ENCODE results near the gene ARHGAP6. TPM values are rescaled to one million over a fixed set of nuclear protein-coding genes. Genes with fewer than 3 reads are reported as not detected.
"Not testable (repeated sequence)": the region's sequence is repeated elsewhere in the genome, so short reads cannot be mapped to it uniquely, and the experiment has no call there.

ARHGAP6 gene
- total RNA-seq, 3 donors from 2014 or later: 10.1 to 32.6 (median 14.7) TPM

DNA sequence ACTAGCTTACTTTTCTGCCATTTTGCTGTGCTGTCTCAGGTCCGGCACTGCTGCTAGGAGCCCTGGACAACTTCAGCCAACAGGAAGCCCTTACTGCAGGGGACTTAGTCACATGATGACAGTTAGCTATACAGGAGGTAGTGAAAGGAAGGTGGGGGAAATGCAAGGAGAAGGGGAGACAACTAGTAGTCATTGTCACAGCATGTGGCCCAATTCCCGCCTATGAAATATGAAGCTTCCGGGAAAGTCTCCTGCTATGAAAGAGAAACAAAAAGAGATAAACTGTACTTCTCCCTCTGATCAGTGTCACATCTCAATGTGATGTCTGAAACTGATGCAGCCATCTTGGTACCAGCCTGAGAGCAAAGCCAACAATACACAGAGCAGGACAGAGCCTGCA, 300.9 kb downstream of the ARHGAP6 start:
- intact Hi-C loops (cut with DNase I; ENCODE audit: low total_unique reads): no loop called here
- H3K4me1 ChIP-seq: no peaks in the 10 kb centered on the region
- H3K4me3 ChIP-seq: no peak overlapping the region
- no peaks in the 10 kb centered on the region for H3K9me3 ChIP-seq
- TF ChIP-seq POLR2AphosphoS5 (IDR thresholded peaks at IDR 0.05) (no peak), POLR2A (IDR thresholded peaks at IDR 0.05) (no peak)
- TF ChIP-seq, protein P1, sequence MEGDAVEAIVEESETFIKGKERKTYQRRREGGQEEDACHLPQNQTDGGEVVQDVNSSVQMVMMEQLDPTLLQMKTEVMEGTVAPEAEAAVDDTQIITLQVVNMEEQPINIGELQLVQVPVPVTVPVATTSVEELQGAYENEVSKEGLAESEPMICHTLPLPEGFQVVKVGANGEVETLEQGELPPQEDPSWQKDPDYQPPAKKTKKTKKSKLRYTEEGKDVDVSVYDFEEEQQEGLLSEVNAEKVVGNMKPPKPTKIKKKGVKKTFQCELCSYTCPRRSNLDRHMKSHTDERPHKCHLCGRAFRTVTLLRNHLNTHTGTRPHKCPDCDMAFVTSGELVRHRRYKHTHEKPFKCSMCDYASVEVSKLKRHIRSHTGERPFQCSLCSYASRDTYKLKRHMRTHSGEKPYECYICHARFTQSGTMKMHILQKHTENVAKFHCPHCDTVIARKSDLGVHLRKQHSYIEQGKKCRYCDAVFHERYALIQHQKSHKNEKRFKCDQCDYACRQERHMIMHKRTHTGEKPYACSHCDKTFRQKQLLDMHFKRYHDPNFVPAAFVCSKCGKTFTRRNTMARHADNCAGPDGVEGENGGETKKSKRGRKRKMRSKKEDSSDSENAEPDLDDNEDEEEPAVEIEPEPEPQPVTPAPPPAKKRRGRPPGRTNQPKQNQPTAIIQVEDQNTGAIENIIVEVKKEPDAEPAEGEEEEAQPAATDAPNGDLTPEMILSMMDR (IDR thresholded peaks at IDR 0.05): no peak
- no peak for DNase-seq (ENCODE audit: low spot score in 2 of 2)
- no peaks in the 10 kb centered on the region for H3K36me3 ChIP-seq
- H3K27ac ChIP-seq: no peak overlapping the region
- H3K27me3 ChIP-seq: peaks cover 0 to 9% of the 10 kb centered on the region in 2 donors

DNA sequence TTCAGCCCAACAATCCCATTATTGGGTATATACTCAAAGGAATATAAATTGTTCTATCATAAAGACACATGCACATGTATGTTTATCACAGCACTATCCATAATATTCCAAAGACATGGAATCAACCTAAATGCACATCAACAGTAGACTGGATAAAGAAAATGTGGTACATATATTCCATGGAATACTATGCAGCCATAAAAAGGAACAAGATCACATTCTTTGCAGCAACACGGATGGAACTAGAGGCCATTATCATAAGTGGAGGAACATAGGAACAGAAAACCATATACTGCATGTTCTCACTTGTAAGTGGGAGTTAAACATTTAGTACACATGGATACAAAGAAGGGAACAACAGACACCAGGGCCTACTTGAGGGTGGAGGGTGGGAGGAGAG, 301.9 kb downstream of the ARHGAP6 start:
- H3K36me3 ChIP-seq; H3K4me3 ChIP-seq; H3K9me3 ChIP-seq; H3K27me3 ChIP-seq; intact Hi-C loops (cut with DNase I; ENCODE audit: low total_unique reads); H3K27ac ChIP-seq; DNase-seq (ENCODE audit: low spot score in 2 of 2); H3K4me1 ChIP-seq: not testable (repeated sequence)

DNA sequence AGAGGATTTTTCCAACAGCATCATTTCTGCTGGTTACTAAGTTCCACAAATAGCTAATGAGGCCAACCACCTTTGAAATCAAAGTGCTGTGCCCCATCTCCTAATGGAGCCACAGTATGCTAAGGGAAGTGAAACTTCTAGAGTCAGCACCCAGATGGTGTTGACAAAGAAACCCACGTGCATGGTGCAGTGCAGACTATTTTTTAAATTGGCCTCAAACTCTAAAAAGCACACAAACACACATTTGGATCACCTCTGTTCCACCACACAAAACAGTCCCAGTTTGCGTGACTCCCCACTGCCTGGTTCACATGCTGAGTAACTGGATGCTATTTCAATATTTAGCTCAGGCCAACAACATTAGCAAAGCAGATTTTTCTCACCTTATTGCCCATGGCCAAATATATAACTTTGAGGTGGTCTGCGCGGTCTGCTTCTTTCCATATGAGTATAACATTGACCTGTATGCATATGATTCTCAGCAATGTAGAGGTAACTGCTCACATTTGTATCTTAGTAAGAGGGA, 302.6 kb downstream of the ARHGAP6 start:
- Histone ChIP-seq H3K27me3 (peaks cover 0 to 9% of the 10 kb centered on the region in 2 donors), H3K27ac (no peak overlapping the region), H3K36me3 (no peaks in the 10 kb centered on the region), H3K4me1 (no peaks in the 10 kb centered on the region), H3K9me3 (no peaks in the 10 kb centered on the region), H3K4me3 (no peak overlapping the region)
- DNase-seq (ENCODE audit: low spot score in 2 of 2): no peak
- TF ChIP-seq, protein P1 (IDR thresholded peaks at IDR 0.05): no peak
- TF ChIP-seq POLR2AphosphoS5 (IDR thresholded peaks at IDR 0.05): no peak
- TF ChIP-seq POLR2A (IDR thresholded peaks at IDR 0.05): no peak
- intact Hi-C loops (cut with DNase I; ENCODE audit: low total_unique reads): no loop called here

DNA sequence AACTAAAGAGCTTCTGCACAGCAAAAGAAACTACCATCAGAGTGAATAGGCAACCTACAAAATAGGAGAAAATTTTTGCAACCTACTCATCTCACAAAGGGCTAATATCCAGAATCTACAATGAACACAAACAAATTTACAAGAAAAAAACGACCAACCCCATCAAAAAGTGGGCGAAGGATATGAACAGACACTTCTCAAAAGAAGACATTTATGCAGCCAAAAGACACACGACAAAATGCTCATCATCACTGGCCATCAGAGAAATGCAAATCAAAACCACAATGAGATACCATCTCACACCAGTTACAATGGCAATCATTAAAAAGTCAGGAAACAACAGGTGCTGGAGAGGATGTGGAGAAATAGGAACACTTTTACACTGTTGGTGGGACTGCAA, 304.1 kb downstream of the ARHGAP6 start:
- H3K4me3 ChIP-seq; H3K27ac ChIP-seq; H3K36me3 ChIP-seq; DNase-seq (ENCODE audit: low spot score in 2 of 2); H3K9me3 ChIP-seq; intact Hi-C loops (cut with DNase I; ENCODE audit: low total_unique reads); H3K4me1 ChIP-seq; H3K27me3 ChIP-seq: not testable (repeated sequence)

DNA sequence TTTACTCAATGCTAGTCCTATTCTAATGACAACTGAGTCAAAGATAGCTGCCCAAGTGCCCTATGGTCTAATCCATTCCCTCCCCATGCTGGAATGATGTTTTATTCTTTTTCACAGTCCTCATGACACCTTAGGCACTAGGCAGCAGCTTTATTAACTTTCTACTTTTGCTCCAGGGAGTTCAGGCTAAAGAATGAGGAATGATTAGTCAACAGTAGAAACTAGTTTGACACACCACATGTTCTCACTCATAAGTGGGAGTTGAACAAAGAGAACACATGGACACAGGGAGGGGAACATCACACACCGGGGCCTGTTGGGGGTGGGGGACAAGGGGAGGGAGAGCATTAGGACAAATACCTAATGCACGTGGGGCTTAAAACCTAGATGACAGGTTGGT, 309.8 kb downstream of the ARHGAP6 start:
- H3K4me3 ChIP-seq; H3K27ac ChIP-seq; DNase-seq (ENCODE audit: low spot score in 2 of 2); H3K9me3 ChIP-seq; H3K4me1 ChIP-seq; H3K36me3 ChIP-seq; H3K27me3 ChIP-seq; intact Hi-C loops (cut with DNase I; ENCODE audit: low total_unique reads): not testable (repeated sequence)

DNA sequence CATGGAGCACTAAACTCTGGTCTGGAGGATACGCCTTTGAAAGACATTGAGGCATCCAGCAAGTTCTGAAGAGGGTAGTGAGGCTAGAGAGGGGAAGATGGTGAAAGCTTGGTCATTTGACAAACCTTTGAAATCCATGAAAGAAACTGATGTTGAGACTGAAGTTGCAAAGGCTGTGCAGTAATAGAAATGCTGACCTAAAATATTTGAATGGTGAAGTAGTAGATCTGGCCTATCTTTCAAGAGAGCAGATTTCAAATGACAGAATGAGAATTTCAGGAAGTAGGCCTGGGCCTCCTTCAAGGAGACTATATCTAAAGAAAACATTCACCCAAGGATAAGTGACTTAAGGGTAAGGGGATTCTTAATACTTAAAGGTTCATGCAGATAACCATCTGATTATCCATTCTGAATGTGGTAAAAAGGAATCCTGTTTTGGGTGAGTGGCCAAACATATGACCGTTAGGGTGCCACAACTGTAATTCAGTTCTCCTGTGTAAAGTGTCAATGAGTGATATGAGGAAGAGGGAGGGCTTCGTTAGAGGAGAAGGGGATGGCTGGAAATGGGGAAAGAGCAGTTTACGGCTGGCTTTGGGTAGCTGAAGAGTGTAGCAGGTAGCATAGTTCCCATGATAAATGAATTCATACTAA, 310.3 kb downstream of the ARHGAP6 start:
- H3K9me3 ChIP-seq: no peaks in the 10 kb centered on the region
- TF ChIP-seq POLR2AphosphoS5 (IDR thresholded peaks at IDR 0.05) (no peak), POLR2A (IDR thresholded peaks at IDR 0.05) (no peak)
- TF ChIP-seq, protein P1 (IDR thresholded peaks at IDR 0.05): no peak
- intact Hi-C loops (cut with DNase I; ENCODE audit: low total_unique reads): no loop called here
- no peaks in the 10 kb centered on the region for H3K4me1 ChIP-seq
- H3K4me3 ChIP-seq: no peak overlapping the region
- no peak for DNase-seq (ENCODE audit: low spot score in 2 of 2)
- no peak overlapping the region for H3K27ac ChIP-seq
- peaks cover 0 to 2% of the 10 kb centered on the region in 2 donors for H3K27me3 ChIP-seq
- no peaks in the 10 kb centered on the region for H3K36me3 ChIP-seq
